Neural crest cell (in vitro differentiated cells): Measurements from ENCODE around the gene SERPINA4. TPM values are rescaled to one million over a fixed set of nuclear protein-coding genes. Genes with fewer than 3 reads are reported as not detected.

Experiments used
- DNase-seq: peaks from one replicate; pipeline ENCODE4 v3.0.0; 2021; ENCODE audit warnings: low read depth, mixed read lengths, low spot score
- H3K27ac Mint-ChIP-seq: one replicate; pipeline ENCODE4 v1.8.0; 2021; ENCODE audit warnings: mild to moderate bottlenecking, mixed read lengths; ENCODE audit not compliant: unreplicated experiment
- H3K27me3 Mint-ChIP-seq: 2 replicates; pipeline ENCODE4 v1.8.0; 2021; ENCODE audit warnings: low read depth, mild to moderate bottlenecking, mixed read lengths
- H3K36me3 Mint-ChIP-seq: 2 replicates; pipeline ENCODE4 v1.8.0; 2021; ENCODE audit warnings: low read depth, mild to moderate bottlenecking, mixed read lengths
- H3K4me1 Mint-ChIP-seq: 2 replicates; pipeline ENCODE4 v1.8.0; 2021; ENCODE audit warnings: mixed read lengths
- H3K4me3 Mint-ChIP-seq: one replicate; pipeline ENCODE4 v1.8.0; 2021; ENCODE audit warnings: mild to moderate bottlenecking, mixed read lengths
- H3K9me3 Mint-ChIP-seq: 2 replicates; pipeline ENCODE4 v1.8.0; 2021; ENCODE audit warnings: mixed read lengths
- total RNA-seq: library from RNA; stranded (reverse); gene quantifications from 2 replicates; pipeline ENCODE4 v1.2.1, GENCODE V29; 2021
- TF ChIP-seq, protein P1 (sequence below): fragments of 200-600 bp; sonication (generic); conservative IDR thresholded peaks from 2 replicates; pipeline ENCODE4 v1.5.0; 2021; ENCODE audit warnings: antibody characterized with exemption, mild to moderate bottlenecking

SERPINA4 gene
- total RNA-seq, 1 donor from 2014 or later = not detected

DNA sequence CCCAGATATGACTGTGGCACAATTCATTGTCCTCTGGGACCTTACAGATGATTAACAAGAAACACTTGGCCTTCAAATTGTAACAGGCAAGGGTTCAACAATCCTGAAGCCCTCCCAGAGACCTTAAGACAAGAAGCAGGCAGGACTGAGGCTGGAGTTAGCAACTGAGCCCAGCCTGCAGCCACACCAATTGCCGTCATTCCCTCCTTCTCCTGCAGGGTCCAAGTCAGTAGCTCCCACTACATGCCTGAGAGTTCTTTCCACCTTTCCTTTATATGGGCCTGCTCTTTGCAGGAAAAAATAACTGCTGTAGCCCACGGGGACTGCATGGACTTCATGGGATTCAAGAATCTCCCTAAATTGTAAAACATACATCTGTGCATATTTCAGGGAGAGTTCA, 2.4 kb upstream of the SERPINA4 start:
- H3K4me1 Mint-ChIP-seq = no peaks in the 10 kb centered on the region
- peaks cover 6% of the 10 kb centered on the region for H3K27me3 Mint-ChIP-seq
- TF ChIP-seq, protein P1, sequence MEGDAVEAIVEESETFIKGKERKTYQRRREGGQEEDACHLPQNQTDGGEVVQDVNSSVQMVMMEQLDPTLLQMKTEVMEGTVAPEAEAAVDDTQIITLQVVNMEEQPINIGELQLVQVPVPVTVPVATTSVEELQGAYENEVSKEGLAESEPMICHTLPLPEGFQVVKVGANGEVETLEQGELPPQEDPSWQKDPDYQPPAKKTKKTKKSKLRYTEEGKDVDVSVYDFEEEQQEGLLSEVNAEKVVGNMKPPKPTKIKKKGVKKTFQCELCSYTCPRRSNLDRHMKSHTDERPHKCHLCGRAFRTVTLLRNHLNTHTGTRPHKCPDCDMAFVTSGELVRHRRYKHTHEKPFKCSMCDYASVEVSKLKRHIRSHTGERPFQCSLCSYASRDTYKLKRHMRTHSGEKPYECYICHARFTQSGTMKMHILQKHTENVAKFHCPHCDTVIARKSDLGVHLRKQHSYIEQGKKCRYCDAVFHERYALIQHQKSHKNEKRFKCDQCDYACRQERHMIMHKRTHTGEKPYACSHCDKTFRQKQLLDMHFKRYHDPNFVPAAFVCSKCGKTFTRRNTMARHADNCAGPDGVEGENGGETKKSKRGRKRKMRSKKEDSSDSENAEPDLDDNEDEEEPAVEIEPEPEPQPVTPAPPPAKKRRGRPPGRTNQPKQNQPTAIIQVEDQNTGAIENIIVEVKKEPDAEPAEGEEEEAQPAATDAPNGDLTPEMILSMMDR = peak; percentile 20
- no peak overlapping the region for H3K27ac Mint-ChIP-seq
- no peak for DNase-seq
- no peaks in the 10 kb centered on the region for H3K36me3 Mint-ChIP-seq
- H3K4me3 Mint-ChIP-seq = no peak overlapping the region
- H3K9me3 Mint-ChIP-seq = peaks cover 4% of the 10 kb centered on the region

- TF ChIP-seq, protein P1 = no peak
- no peak overlapping the region for H3K27ac Mint-ChIP-seq
- peaks cover 4% of the 10 kb centered on the region for H3K27me3 Mint-ChIP-seq
- H3K4me3 Mint-ChIP-seq = no peak overlapping the region
- no peaks in the 10 kb centered on the region for H3K4me1 Mint-ChIP-seq
- peaks cover 5% of the 10 kb centered on the region for H3K9me3 Mint-ChIP-seq
- no peak for DNase-seq
- no peaks in the 10 kb centered on the region for H3K36me3 Mint-ChIP-seq
Measured at GRCh38 chr14:94559638-94560290, 1.5 kb upstream of the SERPINA4 start.

DNA sequence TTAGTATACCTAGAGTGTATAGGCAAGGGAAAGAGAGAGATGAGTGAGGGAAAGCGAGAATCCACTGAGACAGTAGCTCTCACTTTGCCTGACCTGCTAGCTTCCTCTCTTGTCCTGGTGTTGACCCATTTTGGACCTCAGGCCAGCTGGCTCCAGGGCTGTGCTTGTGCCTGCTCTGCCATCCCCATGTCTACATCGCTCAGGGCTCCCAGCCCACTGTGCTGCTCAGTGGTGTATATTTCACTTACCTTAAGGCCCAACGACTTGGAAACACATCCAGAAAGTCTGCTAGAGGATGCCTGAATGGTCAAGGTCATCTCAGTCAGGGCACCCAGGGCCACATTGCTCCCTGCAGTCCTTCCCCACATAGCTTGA, 964 bp upstream of the SERPINA4 start:
- no peak overlapping the region for H3K27ac Mint-ChIP-seq
- H3K4me1 Mint-ChIP-seq = no peaks in the 10 kb centered on the region
- no peaks in the 10 kb centered on the region for H3K36me3 Mint-ChIP-seq
- peaks cover 5% of the 10 kb centered on the region for H3K9me3 Mint-ChIP-seq
- no peak for DNase-seq
- no peaks in the 10 kb centered on the region for H3K27me3 Mint-ChIP-seq
- TF ChIP-seq, protein P1 = no peak
- H3K4me3 Mint-ChIP-seq = no peak overlapping the region

DNA sequence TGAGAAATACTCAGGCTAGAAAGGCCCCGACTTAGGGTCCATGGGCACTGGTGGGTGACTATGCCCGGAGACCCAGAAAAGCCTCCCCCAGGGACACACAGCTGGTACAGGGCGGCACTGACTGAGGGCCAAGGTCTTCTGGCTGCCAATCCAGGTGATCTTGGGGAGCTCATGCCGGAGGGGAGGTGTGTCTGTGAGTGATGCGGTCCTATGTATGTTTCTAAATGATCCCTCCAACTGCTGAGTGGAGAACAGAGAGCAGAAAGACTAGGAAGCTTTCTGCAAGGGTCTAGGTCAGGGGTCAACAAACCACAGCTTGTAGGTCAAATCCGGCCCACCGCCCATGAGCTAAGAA, 391 bp downstream of the SERPINA4 start:
- Mint-ChIP-seq H3K27me3 (no peaks in the 10 kb centered on the region), H3K27ac (no peak overlapping the region), H3K4me1 (no peaks in the 10 kb centered on the region), H3K4me3 (no peak overlapping the region), H3K9me3 (peaks cover 5% of the 10 kb centered on the region), H3K36me3 (no peaks in the 10 kb centered on the region)
- DNase-seq = no peak
- TF ChIP-seq, protein P1 = no peak

- no peak overlapping the region for H3K4me3 Mint-ChIP-seq
Measured at GRCh38 chr14:94562022-94562421, 780 bp downstream of the SERPINA4 start.

More at GRCh38 chr14:94562022-94562421, 780 bp downstream of the SERPINA4 start:
- Mint-ChIP-seq H3K27ac (no peak overlapping the region), H3K36me3 (no peaks in the 10 kb centered on the region), H3K9me3 (peaks cover 5% of the 10 kb centered on the region), H3K27me3 (no peaks in the 10 kb centered on the region), H3K4me1 (no peaks in the 10 kb centered on the region)
- DNase-seq = no peak
- TF ChIP-seq, protein P1 = no peak
